SJCRH30 (cell line): ENCODE measurements around the gene PRKCI. TPM values are rescaled to one million over a fixed set of nuclear protein-coding genes. Genes with fewer than 3 reads are reported as not detected.
A peak's percentile ranks its signal among the peaks of the same experiment; 100 is the strongest.
"Not testable (repeated sequence)": the region's sequence is repeated elsewhere in the genome, so short reads cannot be mapped to it uniquely, and the experiment has no call there.

Source experiments
- DNase-seq, 2 experiments: peaks; one replicate each; pipeline ENCODE4 v3.0.0-alpha.2; 2015 to 2020
- H3K27ac ChIP-seq: fragments of 250-450 bp; sonication (Bioruptor Pico); 2 replicates; pipeline ENCODE4 v1.5.1; 2020; ENCODE audit warnings: mild to moderate bottlenecking, moderate library complexity
- H3K27me3 ChIP-seq: fragments of 250-450 bp; sonication (Bioruptor Pico); 2 replicates; pipeline ENCODE4 v1.5.1; 2020; ENCODE audit warnings: mild to moderate bottlenecking, moderate library complexity
- H3K36me3 ChIP-seq: fragments of 250-450 bp; sonication (Bioruptor Pico); 2 replicates; pipeline ENCODE4 v1.5.1; 2020; ENCODE audit warnings: mild to moderate bottlenecking, moderate library complexity
- H3K4me1 ChIP-seq: fragments of 250-450 bp; sonication (Bioruptor Pico); 2 replicates; pipeline ENCODE4 v1.5.1; 2020; ENCODE audit warnings: mild to moderate bottlenecking, moderate library complexity
- H3K4me3 ChIP-seq: fragments of 250-450 bp; sonication (Bioruptor Pico); 2 replicates; pipeline ENCODE4 v1.5.1; 2020; ENCODE audit warnings: mild to moderate bottlenecking, moderate library complexity
- H3K9me3 ChIP-seq: fragments of 250-450 bp; sonication (Bioruptor Pico); replicated peaks from 2 replicates; pipeline ENCODE4 v1.5.1; 2020; ENCODE audit warnings: mild to moderate bottlenecking, moderate library complexity
- total RNA-seq: library from RNA; depleted of rRNA; stranded (reverse); fragments of >200 nt; shearing (Covaris generic); gene quantifications from 2 replicates; pipeline ENCODE4 v1.2.3, GENCODE V29; 2014; rRNA removed

PRKCI gene
- total RNA-seq, result 37.1 and 45.1 TPM in 2 replicates

DNA sequence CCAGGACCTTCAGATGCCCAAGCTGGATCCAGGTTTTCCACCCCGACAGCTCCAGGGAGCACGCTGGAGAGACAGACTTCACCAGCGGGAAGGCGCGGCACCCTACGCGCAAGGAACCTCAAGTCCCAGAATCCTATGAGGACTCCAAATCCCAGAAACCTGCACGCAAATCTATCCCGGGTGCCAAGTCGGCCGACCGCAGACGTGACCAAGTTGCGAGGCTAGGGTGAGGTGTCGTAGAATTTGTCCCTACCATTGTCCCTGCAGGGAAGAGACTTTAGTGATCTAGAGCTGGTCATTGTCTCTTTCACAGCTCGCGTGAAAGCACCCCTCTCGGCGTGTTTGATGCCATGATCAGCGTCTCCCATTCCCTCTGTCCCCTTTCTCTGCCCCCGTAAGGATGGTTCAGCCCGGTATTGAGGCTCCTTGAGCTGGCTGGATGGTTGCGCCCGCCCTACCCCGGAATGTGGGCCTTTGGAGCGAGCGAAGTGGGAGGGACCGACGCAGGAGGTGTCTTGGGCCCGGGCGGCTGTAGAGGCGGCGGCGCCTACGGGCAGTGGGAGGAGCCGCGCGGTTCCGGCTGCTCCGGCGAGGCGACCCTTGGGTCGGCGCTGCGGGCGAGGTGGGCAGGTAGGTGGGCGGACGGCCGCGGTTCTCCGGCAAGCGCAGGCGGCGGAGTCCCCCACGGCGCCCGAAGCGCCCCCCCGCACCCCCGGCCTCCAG, at the start of gene PRKCI:
Gene PRKCI (plus strand): TSS at position 501 of the 723 bp plus-strand sequence. CDS start 246 bp downstream, outside the sequence.
- H3K36me3 ChIP-seq, result no peaks in the 10 kb centered on the region
- no peaks in the 10 kb centered on the region for H3K4me1 ChIP-seq
- peak within 1 kb of the TSS; percentile 99 for H3K27ac ChIP-seq
- peak; percentile 94 to 96 for DNase-seq
- H3K4me3 ChIP-seq, result peak within 1 kb of the TSS; percentile 97
- no peaks in the 10 kb centered on the region for H3K9me3 ChIP-seq
- H3K27me3 ChIP-seq, result no peaks in the 10 kb centered on the region

DNA sequence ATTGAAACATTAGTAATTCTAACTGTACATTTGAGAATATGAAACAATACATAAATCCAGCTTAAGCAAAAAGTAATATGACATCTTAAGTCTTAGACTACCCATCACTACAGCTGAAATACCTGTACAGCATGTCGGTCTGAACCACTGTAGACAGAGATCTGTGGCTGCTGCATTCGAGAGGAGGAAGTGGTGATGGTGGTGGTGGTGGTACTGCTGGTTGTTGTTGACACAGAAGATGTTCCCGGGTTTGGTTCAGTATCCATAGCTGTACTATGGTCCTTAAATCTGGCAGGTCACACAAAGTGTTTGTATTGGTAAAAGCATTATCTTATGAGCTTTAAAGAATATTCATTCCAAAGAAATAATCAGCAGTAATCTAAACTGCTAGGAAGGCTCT, 43.6 kb upstream of the PRKCI start:
- no peaks in the 10 kb centered on the region for H3K9me3 ChIP-seq
- H3K4me3 ChIP-seq, result no peak overlapping the region
- no peak for DNase-seq
- no peaks in the 10 kb centered on the region for H3K27me3 ChIP-seq
- peaks cover 35% of the 10 kb centered on the region for H3K36me3 ChIP-seq
- no peak overlapping the region for H3K27ac ChIP-seq
- H3K4me1 ChIP-seq, result peaks cover 2% of the 10 kb centered on the region; the same call in 1 of the 2 replicates

DNA sequence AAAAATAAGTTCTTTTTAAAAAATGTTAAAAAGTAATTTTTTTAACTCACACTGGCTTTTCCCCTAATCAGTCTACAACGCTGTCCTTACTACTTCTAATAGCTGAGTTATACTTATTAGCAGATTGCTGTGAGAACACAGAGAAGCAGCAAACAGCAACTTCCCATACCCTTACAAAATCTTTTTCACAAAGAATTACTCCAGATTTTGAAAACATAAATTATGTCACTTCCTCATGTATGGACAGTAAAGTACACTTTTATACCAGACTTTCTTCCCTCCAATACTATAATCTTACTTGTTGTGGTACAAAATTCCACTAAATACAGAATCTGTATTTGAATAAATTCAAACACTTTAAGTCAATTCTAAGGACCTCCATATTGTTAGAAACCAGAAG, 42.8 kb upstream of the PRKCI start:
- H3K27me3 ChIP-seq, result no peaks in the 10 kb centered on the region
- peaks cover 2% of the 10 kb centered on the region; the same call in 1 of the 2 replicates for H3K4me1 ChIP-seq
- peak overlapping the region; percentile 81 for H3K27ac ChIP-seq
- H3K9me3 ChIP-seq, result no peaks in the 10 kb centered on the region
- H3K36me3 ChIP-seq, result peaks cover 30% of the 10 kb centered on the region
- peak overlapping the region; percentile 95 for H3K4me3 ChIP-seq
- no peak for DNase-seq

DNA sequence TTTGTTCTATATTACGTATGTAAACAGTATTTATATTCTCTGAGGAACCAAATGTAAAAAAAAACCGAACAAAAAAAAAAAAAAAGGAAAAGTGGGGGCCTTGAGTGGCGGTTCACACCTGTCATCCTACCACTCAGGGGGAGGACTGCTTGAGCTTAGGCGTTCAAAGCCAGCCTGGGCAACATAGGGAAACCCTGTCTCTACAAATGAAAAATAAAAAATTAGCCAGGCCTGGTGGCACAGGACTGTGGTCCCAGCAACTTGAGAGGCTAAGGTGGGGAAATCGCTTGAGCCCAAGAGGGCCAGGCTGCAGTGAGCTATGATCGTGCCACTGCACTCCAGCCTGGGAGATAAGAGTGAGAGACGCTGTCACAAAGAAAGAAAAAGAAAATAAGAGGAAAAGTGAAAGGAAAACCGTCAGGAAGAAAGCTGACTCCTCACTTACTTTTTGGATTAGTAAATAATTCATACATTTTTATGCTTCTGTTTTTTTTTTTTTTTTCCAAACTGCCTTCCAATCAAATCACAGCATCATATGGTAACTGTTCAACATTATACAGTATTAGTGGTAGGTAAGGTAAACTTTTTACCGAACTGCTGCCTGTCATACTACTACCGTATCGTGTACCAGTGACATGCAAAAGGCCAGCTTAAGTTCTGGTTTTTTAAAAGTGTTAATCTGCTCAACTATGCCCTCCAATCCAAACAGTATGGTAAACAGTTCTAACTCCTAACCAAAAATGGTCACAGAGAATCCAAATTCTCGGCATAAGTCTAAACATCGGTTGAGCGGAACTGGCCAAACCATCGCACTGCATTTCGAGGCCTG, 41.9 kb upstream of the PRKCI start:
- no peaks in the 10 kb centered on the region for H3K27me3 ChIP-seq
- H3K36me3 ChIP-seq, result peaks cover 22% of the 10 kb centered on the region
- H3K4me1 ChIP-seq, result peaks cover 2% of the 10 kb centered on the region; the same call in 1 of the 2 replicates
- no peaks in the 10 kb centered on the region for H3K9me3 ChIP-seq
- DNase-seq, result peak; percentile 42 to 64
- peak overlapping the region; percentile 95 for H3K4me3 ChIP-seq
- H3K27ac ChIP-seq, result peak overlapping the region; percentile 81

DNA sequence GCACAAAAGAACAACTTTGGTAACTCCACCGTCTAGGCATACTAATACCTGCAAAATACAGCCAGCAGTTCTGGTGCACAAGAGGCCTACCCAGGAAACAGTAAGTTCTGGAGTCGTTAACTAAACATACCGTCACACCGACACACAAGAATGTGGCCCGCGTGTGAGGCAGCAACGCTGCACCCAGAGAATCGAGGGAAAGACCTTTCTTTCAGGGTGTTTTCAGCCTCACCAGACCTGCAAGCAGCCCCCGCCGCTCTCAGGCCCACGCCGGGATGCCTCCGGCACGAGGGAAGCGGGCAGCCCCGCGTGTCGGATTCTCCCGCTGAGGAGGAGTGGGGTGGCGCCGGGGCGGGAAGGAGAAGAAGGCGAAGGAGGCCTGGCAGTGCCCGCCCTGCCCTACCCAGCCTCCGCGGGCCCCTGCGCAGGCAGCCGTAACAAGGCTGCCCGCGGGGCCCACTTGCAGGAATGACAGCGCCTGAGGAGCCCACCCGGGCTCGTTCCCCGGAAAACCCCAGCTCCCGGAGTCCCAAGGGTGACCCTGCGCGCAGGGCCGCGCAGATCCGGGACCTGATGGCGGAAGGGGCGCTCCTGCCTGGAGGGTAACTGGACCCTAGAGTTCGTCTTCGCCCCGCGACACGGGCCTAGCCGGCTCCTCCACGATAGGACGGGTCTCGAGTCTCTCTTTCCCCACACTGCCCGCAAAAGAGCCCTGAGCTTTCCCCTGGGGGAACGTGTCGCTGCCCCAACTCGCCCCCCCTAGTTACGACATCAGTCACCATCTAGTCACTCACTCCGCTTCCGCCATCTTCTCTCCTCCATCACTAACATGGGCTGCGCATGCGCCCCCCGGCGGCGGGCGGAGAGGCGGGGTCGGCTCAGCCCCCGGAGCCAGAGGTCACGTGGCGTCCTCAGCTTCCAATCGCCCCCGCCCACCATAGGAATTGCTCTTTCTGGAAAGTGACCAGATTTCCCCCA, 41.0 kb upstream of the PRKCI start, which contains the start of gene PHC3:
Gene PHC3 (minus strand): TSS at position 826 of the 978 bp plus-strand sequence. CDS start 18 bp downstream, at position 808.
- peak; percentile 89 to 93 for DNase-seq

DNA sequence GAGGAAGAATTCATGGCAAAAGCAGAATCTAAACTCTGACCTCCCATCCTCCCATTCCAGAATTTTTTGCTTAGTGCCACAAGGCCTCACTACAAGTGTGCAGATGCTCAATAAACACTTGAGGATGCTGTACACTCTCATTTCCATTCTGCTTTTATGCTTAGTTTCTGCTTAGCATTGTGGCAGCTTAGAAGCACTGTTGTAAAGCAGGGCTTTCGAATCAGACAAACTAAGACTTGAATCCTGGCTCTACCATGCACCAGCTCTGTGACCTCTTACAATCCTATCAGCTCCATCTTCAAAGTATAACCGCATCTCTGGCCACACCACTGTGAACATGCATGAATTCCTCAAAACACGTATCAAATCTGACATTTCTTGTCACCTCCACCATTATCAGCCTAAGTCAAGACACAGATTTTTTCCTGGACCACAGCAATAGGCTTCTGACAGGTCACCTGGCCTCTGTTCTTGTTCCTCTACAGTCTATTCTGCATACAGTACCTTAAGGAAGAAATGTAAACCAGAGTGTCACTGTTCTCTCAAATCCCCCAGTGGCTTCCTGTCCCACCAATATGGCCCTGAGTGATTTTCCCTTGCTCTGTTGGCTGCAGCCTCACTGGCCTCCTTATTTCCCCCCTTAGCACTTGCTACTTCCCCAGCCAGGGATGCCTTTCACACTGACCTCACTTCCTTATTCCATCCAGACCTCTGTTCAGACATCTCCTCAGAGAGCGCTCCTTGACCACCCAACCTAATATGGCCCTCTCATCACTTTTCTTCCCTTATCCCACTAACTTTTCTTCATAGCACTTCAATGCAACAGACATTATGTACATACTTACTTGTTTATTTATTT, 32.6 kb upstream of the PRKCI start:
- H3K9me3 ChIP-seq, result no peaks in the 10 kb centered on the region
- no peak overlapping the region for H3K27ac ChIP-seq
- DNase-seq, result no peak
- no peak overlapping the region for H3K4me3 ChIP-seq
- H3K27me3 ChIP-seq, result no peaks in the 10 kb centered on the region
- no peaks in the 10 kb centered on the region for H3K36me3 ChIP-seq
- no peaks in the 10 kb centered on the region for H3K4me1 ChIP-seq

More for the DNA sequence above, 41.0 kb upstream of the PRKCI start, which contains the start of gene PHC3:
- H3K4me3 ChIP-seq, result peak within 1 kb of the TSS; percentile 95
- peaks cover 20% of the 10 kb centered on the region for H3K36me3 ChIP-seq
- peaks cover 2% of the 10 kb centered on the region; the same call in 1 of the 2 replicates for H3K4me1 ChIP-seq
- H3K27ac ChIP-seq, result peak within 1 kb of the TSS; percentile 81
- no peaks in the 10 kb centered on the region for H3K27me3 ChIP-seq
- H3K9me3 ChIP-seq, result no peaks in the 10 kb centered on the region

DNA sequence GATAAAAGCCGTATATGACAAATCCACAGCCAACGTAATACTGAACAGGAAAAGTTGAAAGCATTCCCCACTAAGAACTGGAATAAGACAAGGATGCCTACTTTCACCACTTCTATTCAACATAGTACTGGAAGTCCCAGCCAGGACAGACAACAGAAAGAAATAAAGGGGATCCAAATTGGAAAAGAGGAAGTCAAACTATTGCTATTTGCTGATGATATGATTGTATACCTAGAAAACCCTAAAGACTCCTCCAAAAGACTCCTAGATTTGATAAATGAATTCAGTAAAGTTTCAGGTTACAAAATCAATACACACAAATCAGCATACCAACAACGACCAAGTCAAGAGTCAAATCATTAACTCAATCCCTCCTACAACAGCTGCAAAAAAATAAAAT, 26.5 kb upstream of the PRKCI start:
- H3K27me3 ChIP-seq, H3K4me3 ChIP-seq, H3K4me1 ChIP-seq, DNase-seq, H3K36me3 ChIP-seq, H3K9me3 ChIP-seq, H3K27ac ChIP-seq: not testable (repeated sequence)

DNA sequence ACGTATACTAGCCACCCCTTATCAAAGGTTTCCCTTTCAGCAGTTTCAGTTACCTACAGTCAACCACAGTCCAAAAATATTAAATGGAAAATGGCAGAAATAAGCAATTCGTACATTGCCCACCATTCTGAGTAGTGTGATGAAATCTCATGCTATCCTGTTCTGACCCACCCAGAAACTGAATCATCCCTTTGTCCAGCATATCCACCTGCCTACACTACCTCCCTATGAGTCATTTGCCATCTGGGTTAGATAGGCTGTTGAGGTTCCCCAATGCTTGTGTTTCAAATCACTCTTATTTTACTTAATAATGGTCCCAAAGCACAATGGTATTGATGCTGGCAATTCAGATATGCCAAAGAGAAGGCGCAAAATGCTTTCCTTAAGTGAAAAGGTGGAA, 25.4 kb upstream of the PRKCI start:
- H3K4me3 ChIP-seq, result no peak overlapping the region
- DNase-seq, result no peak
- no peak overlapping the region for H3K27ac ChIP-seq
- no peaks in the 10 kb centered on the region for H3K27me3 ChIP-seq
- no peaks in the 10 kb centered on the region for H3K4me1 ChIP-seq
- no peaks in the 10 kb centered on the region for H3K36me3 ChIP-seq
- no peaks in the 10 kb centered on the region for H3K9me3 ChIP-seq

DNA sequence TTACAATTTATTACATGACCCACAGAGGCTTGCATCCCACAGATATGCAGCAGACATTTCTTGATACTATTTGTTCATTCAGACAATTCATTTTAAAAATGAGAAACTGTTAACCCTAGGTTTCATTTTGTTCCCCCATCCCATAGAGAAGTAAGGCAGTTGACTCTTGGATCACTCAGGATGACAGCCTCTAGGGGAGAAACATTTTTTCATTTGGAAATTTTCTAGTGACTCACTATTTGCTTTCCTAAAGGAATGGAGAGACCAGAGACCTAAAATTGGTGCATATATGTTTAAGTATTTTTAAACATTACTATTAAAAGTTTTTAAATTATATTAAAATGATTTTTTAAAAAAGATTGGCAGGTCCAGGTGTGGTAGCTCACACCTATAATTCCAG, 21.2 kb upstream of the PRKCI start:
- Histone ChIP-seq H3K36me3 (no peaks in the 10 kb centered on the region), H3K4me1 (no peaks in the 10 kb centered on the region)
- no peak for DNase-seq

DNA sequence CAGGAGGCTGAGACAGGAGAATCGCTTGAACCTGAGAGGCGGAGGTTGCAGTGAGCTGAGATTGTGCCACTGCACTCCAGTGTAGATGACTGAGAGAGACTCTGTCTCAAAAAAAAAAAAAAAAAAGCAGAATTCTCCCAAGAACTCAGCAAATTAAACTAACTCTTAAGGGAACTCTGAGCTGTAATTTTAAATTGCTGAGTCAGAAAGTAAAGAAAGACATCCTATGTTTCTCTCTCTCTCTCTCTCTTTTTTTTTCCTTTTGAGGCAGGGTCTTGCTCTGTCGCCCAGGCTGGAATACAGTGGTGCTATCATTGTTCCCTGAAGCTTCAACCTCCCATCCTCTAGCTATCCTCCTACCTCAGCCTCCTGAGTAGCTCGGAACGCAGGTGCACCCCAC, 20.7 kb upstream of the PRKCI start:
- DNase-seq, result no peak

More for the DNA sequence above, 21.2 kb upstream of the PRKCI start:
- H3K4me3 ChIP-seq, result no peak overlapping the region
- H3K27ac ChIP-seq, result no peak overlapping the region
- H3K27me3 ChIP-seq, result no peaks in the 10 kb centered on the region
- no peaks in the 10 kb centered on the region for H3K9me3 ChIP-seq

DNA sequence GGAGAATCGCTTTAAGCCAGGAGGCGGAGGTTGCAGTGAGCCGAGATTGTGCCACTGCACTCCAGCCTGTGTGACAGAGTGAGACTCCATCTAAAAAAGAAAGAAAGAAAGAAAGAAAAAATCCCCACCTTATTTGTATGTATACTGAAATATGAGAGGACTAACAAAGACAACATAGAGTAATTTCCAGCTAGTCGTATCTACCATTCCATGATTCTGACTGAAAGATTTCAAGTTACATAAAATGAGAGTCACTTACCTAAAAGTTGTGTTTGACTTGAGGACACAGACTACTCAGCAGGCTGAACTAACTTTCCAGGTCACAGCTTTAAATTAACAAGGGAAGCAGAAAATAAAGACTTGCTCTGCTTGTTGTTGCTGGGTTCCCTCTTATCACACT, 18.8 kb upstream of the PRKCI start:
- Histone ChIP-seq H3K9me3 (no peaks in the 10 kb centered on the region), H3K36me3 (no peaks in the 10 kb centered on the region), H3K4me1 (no peaks in the 10 kb centered on the region), H3K4me3 (no peak overlapping the region), H3K27ac (no peak overlapping the region), H3K27me3 (no peaks in the 10 kb centered on the region)
- no peak for DNase-seq

More for the DNA sequence above, 20.7 kb upstream of the PRKCI start:
- H3K4me1 ChIP-seq, result no peaks in the 10 kb centered on the region
- H3K36me3 ChIP-seq, result no peaks in the 10 kb centered on the region
- H3K4me3 ChIP-seq, result no peak overlapping the region
- no peaks in the 10 kb centered on the region for H3K9me3 ChIP-seq
- H3K27me3 ChIP-seq, result no peaks in the 10 kb centered on the region
- H3K27ac ChIP-seq, result no peak overlapping the region

DNA sequence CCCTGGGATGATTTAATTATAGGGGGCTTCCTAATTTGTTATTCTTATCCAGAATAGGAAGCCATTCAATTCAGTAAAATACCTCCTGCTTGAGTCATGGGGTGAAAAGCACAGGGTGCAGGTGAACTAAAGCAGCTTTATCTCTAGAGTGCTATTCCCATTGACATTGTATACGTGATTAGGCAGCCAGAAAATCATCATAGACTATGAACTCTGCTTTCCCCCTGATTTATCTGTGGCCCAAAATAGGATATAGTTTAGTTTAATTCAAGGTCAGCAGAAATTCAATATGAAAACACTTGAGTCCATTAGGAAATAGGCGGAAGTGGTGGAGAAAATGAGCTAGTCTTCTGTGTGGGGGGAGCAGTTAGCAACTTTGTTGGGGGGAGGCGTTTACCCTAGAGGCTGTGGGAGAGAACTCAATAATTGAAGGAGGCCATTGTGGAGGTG, 18.2 kb upstream of the PRKCI start:
- no peaks in the 10 kb centered on the region for H3K9me3 ChIP-seq
- no peaks in the 10 kb centered on the region for H3K36me3 ChIP-seq
- no peak for DNase-seq
- H3K4me1 ChIP-seq, result no peaks in the 10 kb centered on the region
- H3K27ac ChIP-seq, result no peak overlapping the region
- H3K27me3 ChIP-seq, result no peaks in the 10 kb centered on the region
- H3K4me3 ChIP-seq, result no peak overlapping the region

DNA sequence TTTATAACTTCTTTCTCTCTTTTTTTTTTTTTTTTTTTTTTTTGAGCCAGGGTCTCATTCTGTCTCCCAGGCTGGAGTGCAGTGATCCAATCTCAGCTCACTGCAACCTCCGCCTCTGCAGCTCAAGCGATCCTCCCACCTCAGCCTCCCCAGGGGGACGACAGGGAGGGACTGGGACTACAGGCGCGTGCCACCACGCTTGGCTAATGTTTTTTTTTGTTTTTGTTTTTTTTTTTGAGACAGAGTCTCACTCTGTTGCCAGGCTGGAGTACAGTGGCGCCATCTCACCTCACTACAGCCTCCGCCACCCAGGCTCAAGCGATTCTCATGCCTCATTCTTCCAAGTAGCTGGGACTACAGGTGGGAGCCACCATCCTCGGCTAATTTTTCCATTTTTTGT, 17.7 kb upstream of the PRKCI start:
- DNase-seq, result no peak
- H3K27me3 ChIP-seq, result no peaks in the 10 kb centered on the region
- H3K36me3 ChIP-seq, result no peaks in the 10 kb centered on the region
- no peaks in the 10 kb centered on the region for H3K4me1 ChIP-seq
- H3K4me3 ChIP-seq, result no peak overlapping the region
- H3K27ac ChIP-seq, result no peak overlapping the region
- no peaks in the 10 kb centered on the region for H3K9me3 ChIP-seq
